ENCODE data around the gene ACTR8.

The ACTR8 gene, protein sequence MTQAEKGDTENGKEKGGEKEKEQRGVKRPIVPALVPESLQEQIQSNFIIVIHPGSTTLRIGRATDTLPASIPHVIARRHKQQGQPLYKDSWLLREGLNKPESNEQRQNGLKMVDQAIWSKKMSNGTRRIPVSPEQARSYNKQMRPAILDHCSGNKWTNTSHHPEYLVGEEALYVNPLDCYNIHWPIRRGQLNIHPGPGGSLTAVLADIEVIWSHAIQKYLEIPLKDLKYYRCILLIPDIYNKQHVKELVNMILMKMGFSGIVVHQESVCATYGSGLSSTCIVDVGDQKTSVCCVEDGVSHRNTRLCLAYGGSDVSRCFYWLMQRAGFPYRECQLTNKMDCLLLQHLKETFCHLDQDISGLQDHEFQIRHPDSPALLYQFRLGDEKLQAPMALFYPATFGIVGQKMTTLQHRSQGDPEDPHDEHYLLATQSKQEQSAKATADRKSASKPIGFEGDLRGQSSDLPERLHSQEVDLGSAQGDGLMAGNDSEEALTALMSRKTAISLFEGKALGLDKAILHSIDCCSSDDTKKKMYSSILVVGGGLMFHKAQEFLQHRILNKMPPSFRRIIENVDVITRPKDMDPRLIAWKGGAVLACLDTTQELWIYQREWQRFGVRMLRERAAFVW

DNA sequence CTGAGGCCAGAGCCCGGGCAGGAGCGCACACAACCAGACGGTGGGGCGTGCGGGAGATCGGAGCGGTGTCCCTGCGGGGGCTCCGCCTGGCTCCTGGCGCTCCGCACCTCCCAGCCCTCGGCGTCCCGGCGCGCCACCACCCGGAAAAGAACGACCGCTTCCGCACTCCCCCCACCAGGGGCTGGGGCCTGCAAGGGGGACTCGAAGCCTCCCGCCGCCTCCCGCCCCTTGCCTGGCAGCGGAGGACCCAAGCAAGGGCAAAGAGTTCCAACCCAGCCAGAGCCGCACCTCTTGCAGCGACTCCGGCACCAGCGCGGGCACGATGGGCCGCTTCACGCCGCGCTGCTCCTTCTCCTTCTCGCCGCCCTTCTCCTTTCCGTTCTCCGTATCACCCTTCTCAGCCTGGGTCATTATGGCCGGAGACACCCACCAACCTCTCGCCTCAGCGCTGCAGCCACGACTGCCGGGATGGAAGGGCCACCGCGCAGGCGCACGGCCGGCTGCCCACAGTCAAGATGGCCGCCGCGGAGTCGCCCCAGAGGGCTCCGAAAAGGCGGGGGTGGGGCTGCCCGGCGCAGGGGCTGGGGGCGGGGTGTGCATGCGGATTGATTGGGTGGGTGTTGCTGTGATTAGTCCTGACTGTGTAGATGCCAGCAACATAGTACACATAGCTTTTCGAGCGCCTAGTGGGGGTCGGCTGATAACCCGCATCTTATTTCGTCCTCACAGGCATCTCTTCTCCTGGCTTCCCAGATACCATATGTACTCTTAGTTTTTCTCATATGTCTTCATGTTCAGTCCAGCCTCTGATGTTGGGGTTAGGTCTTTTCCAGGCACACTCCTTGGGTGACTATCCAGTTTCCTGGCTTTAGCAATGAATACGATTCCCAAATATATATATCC is at the start of gene ACTR8:
ACTR8 (minus strand) TSS at position 462 of the 903 bp plus-strand sequence; CDS start at position 411, 51 bp downstream.
- DNase-seq = peak; percentile 87

GRCh38 chr3:53927208-53927872 is 45.4 kb upstream of the ACTR8 start:
- DNase-seq = peak; percentile 9

- no peak for DNase-seq
Observed at GRCh38 chr3:53921296-53921695, 39.3 kb upstream of the ACTR8 start.

DNA sequence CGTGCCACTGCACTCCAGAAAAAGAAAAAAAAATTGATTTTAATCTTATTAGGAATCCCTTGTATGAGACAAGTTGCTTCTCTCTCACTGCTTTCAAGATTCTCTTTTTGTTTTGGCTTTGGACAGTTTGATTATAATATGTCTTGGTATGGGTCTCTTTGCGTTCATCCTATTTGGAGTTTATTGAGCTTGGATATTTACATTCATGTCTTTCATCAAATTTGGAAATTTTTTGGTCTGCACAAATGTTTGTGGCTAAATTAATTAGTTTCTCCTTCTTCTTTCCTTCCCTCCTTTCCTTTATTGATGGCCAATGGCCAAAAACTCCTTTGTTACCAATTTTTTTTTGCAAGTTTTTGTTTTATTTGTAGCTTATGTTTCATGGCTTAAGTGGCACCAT is 37.8 kb upstream of the ACTR8 start:
- DNase-seq = no peak

DNA sequence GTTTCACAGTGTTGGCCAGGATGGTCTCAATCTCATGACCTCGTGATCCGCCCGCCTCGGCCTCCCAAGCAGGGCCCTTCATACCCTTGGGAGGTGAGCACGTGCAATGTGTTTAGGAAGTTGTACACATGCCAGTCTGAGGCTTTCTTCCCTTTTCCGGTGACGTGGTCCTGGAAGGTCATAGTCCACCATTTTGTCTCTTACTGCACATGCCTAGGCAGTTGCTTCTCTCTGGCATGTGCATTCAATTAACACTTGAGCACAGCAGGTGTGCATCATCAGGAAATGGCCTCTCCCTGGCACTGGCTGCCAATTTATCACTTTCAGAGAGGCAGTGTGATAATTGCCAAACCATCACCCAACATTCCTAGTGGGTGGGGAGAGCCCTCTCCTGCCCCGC is 31.4 kb upstream of the ACTR8 start:
- DNase-seq = no peak

GRCh38 chr3:53902711-53903110 is 20.8 kb upstream of the ACTR8 start:
- DNase-seq = no peak

DNA sequence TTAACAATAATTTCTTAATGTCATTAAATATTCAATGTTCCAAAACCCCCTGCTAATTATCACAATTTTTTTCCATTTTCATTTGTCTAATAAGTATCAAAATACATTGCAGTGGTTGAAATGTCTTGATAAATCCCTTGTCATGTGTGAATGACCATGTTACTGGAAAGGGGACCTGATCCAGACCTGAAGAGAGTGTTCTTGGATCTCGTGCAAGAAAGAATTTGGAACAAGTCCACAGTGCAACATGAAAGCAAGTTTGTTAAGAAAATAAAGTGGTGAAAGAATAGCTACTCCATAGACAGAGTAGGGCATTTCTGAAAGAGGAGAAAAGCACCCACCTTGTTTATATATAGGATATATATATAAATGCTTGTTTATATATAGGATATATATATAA is 20.1 kb upstream of the ACTR8 start:
- DNase-seq = no peak

DNA sequence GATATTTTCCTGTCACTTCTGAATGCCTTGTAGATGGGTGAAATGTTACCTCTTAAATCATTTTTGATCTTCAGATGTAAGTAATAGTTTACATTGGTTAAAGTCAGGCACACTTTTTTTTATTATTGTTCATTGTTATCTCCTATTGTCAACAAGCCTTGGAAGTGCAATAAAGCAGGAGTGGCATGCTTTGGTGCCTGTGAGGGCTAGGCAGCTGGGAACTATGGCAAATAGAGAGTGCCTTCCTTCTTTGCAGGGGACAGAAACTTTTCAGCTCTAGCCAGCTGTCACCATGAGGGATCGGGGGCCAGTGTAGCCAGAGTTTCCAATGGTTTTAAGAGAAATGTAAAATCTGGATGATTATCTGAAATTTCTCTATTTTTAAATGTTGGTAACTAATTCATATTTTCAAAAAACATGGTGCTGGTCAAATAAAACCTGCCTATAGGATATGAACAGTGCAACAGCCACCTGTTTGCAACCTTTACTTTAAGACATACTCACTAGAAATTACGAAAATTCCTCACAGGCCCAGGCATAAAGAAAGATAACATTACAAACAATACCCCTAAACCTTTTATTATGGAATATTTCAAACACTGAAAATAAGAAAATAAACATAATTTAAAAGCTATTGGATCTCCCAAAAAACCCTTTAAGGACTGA is 18.8 kb upstream of the ACTR8 start:
- no peak for DNase-seq

- no peak for DNase-seq
Observed at GRCh38 chr3:53899750-53900149, 17.8 kb upstream of the ACTR8 start.

DNA sequence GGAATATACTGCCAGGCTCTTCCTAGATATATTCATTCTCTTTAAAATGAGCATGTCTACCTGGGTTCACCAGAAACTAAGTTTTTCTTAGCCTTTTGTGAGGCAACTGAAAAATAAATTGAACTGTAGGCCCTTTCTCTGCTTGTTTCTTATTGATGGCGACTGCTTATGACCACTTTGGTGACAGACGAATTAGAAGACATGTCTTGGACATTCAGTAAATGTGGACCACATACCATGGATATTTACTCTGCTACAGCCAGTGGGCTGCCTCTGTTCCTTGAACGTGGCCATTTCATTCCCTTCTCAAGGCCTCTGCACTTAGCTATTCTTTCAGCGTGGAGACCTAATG is 10.3 kb upstream of the ACTR8 start:
- DNase-seq = no peak

GRCh38 chr3:53891497-53892285 is 9.7 kb upstream of the ACTR8 start, which contains the start of gene SELENOK:
Gene SELENOK (minus strand): TSS chr3:53891859.
- DNase-seq = peak; percentile 98

- DNase-seq = peak; percentile 33
Observed at GRCh38 chr3:53890726-53891475, 8.9 kb upstream of the ACTR8 start.

- no peak for DNase-seq
Observed at GRCh38 chr3:53888232-53888631, 6.3 kb upstream of the ACTR8 start.

- no peak for DNase-seq
Observed at GRCh38 chr3:53887446-53887845, 5.5 kb upstream of the ACTR8 start.

GRCh38 chr3:53885239-53885638 is 3.3 kb upstream of the ACTR8 start:
- no peak for DNase-seq

- DNase-seq = no peak
Observed at GRCh38 chr3:53884623-53885022, 2.7 kb upstream of the ACTR8 start.

- no peak for DNase-seq
Observed at GRCh38 chr3:53883008-53883407, 1.1 kb upstream of the ACTR8 start.

GRCh38 chr3:53880396-53881345 is 1.3 kb downstream of the ACTR8 start:
- no peak for DNase-seq

DNA sequence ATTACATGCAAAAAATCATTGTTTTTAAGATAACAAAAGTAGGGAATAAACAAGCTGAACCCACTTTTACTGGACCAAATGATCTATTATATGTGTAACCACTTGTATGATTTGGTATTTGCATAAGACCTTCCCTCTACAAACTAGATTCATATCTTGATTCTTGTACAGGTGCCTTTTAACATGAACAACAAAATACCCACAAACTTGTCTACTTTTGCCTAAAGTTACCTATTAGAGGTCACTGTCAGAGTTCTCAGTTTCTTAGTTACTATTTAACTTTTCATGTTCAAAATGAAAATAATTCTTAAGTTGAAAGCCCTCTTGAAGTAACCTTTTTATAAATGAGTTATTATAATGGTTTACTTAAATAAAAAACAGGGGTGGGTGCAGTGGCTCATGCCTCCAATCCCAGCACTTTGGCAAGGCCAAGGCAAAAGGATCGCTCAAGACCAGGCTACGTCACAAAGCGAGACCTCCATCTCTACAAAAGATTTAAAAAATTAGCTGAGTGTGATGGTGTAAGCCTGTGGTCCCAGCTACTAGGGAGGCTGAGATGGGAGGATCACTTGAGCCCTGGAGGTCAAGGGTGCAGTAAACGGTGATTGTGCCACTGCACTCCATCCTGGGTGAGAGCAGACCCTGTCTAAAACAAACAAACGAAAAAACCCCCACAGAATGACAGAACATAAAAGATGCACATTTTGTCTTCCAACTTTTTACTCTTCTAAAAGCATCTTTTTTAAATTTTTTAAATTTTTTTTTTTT is 16.0 kb downstream of the ACTR8 start:
- DNase-seq = no peak
